HepG2 (cell line): ENCODE data around the gene PIK3C2B. TPM values are rescaled to one million over a fixed set of nuclear protein-coding genes. Genes with fewer than 3 reads are reported as not detected.

Experiments
- ATAC-seq: fragments of 200-7000 bp; cut with Tn5 transposase; 3 replicates; pipeline ENCODE4 v1.9.1; 2020; ENCODE audit warnings: mild to moderate bottlenecking, moderate library complexity
- BruUV-seq: library from RNA; stranded (reverse); fragments of 400-500 nt; replicated peaks from 2 replicates; lab custom pipeline; 2021; lab: Mats Ljungman, UMichigan
- CTCF ChIA-PET: fragments of 300-600 bp; formaldehyde crosslinking; extraction: SDS; loops from one replicate; lab custom pipeline; 2021; ENCODE audit warnings: low total read pairs, inconsistent platforms, low intra/inter-chr PET ratio; lab: Yijun Ruan, JAX
- POLR2A ChIA-PET: fragments of 350-600 bp; sonication (Branson Sonifier 250); formaldehyde crosslinking; loops from one replicate; lab custom pipeline; 2020; ENCODE audit warnings: antibody characterized with exemption, inconsistent platforms; lab: Yijun Ruan, JAX
- DNase-seq: peaks from one replicate; pipeline ENCODE4 v3.0.0-alpha.2; 2015; ENCODE audit warnings: low spot score
- FAIRE-seq: peaks from 3 replicates; lab custom pipeline; 2011; peaks lifted over from hg19 to GRCh38; lab: Jason Lieb, UNC
- H2AFZ ChIP-seq: one replicate; pipeline ENCODE4 v1.6.1; 2011; ENCODE audit warnings: low read length, inconsistent platforms
- H3K27ac ChIP-seq: fragments of 300-600 bp; 3 replicates; pipeline ENCODE4 v1.8.0; 2011; ENCODE audit warnings: mixed run types, mild to moderate bottlenecking, mixed read lengths, low read length, inconsistent platforms; ENCODE audit not compliant: insufficient read depth; ENCODE audit errors: extremely low read length
- H3K27me3 ChIP-seq, 2 experiments: fragments of 200-600 bp in 1 of 2; 2 replicates in 1 of 2; 3 replicates in 1 of 2; pipeline versions ENCODE4 v1.6.0 to v1.8.0; 2011; ENCODE audit warnings: low read length in 2 of 2, mild to moderate bottlenecking in 2 of 2, moderate library complexity in 2 of 2, inconsistent platforms in 1 of 2; ENCODE audit not compliant: insufficient read depth in 2 of 2, control insufficient read depth in 1 of 2
- H3K36me3 ChIP-seq, 2 experiments: fragments of 200-600 bp in 1 of 2; replicated peaks in 1 of 2; 2 replicates in 1 of 2; 3 replicates in 1 of 2; pipeline versions ENCODE4 v1.5.1 to v1.8.0; 2011; ENCODE audit warnings: low read length in 2 of 2, inconsistent platforms in 1 of 2; ENCODE audit not compliant: insufficient read depth in 2 of 2, control insufficient read depth in 1 of 2
- H3K4me1 ChIP-seq: 2 replicates; pipeline ENCODE4 v1.5.1; 2012; ENCODE audit warnings: low read length, inconsistent platforms; ENCODE audit not compliant: insufficient read depth
- H3K4me2 ChIP-seq: 2 replicates; pipeline ENCODE4 v1.6.0; 2011; ENCODE audit warnings: low read depth, low read length, inconsistent platforms
- H3K4me3 ChIP-seq, 3 experiments: fragments of 200-600 bp in 1 of 3; sonication (generic), shearing (Covaris generic) in 1 of 3; replicated peaks in 1 of 3; 2 replicates each; pipeline ENCODE4 v1.5.1; 2011 to 2016; ENCODE audit warnings: low read length in 3 of 3, inconsistent platforms in 2 of 3, low read depth in 2 of 3, mild to moderate bottlenecking in 2 of 3, control low read depth in 1 of 3, mixed read lengths in 1 of 3; ENCODE audit not compliant: insufficient read depth in 1 of 3
- H3K79me2 ChIP-seq: one replicate; pipeline ENCODE4 v1.6.1; 2011; ENCODE audit warnings: low read length, inconsistent platforms; ENCODE audit not compliant: insufficient read depth
- H3K9ac ChIP-seq: 2 replicates; pipeline ENCODE4 v1.6.0; 2011; ENCODE audit warnings: mild to moderate bottlenecking, low read depth, low read length, inconsistent platforms; ENCODE audit not compliant: insufficient read depth
- H3K9me3 ChIP-seq: 2 replicates; pipeline ENCODE4 v1.5.1; 2012; ENCODE audit warnings: mild to moderate bottlenecking, low read length
- H4K20me1 ChIP-seq: 2 replicates; pipeline ENCODE4 v1.6.0; 2011; ENCODE audit warnings: inconsistent platforms, mild to moderate bottlenecking, low read length, moderate library complexity; ENCODE audit not compliant: insufficient read depth
- CAMTA2 ChIP-seq: sonication (generic); formaldehyde crosslinking; IDR thresholded peaks from 2 replicates; pipeline ENCODE4 v1.4.0; 2020; ENCODE audit warnings: mild to moderate bottlenecking, missing genetic modification reagents, borderline replicate concordance
- CENPBD1 ChIP-seq: sonication (generic); formaldehyde crosslinking; IDR thresholded peaks from 2 replicates; pipeline ENCODE4 v1.8.0; 2022; ENCODE audit warnings: missing genetic modification reagents, low read depth, mild to moderate bottlenecking, borderline replicate concordance
- DRAP1 ChIP-seq: IDR thresholded peaks from 2 replicates; pipeline ENCODE4 v1.6.1; 2016; ENCODE audit warnings: missing genetic modification reagents, missing compliant biosample characterization
- FIP1L1 ChIP-seq: fragments of 200-400 bp; formaldehyde crosslinking; IDR thresholded peaks from 2 replicates; pipeline ENCODE4 v1.6.1; 2018; ENCODE audit warnings: low read depth, mild to moderate bottlenecking, low read length, moderate library complexity, borderline replicate concordance; ENCODE audit not compliant: insufficient read depth
- FOXJ3 ChIP-seq: sonication (generic); formaldehyde crosslinking; IDR thresholded peaks from 2 replicates; pipeline ENCODE4 v1.4.0; 2020; ENCODE audit warnings: missing genetic modification reagents, mild to moderate bottlenecking, borderline replicate concordance
- MED13 ChIP-seq: sonication (generic); formaldehyde crosslinking; IDR thresholded peaks from 2 replicates; pipeline ENCODE4 v1.5.0; 2020; ENCODE audit warnings: missing genetic modification reagents
- PBX3 ChIP-seq: sonication (generic); formaldehyde crosslinking; IDR thresholded peaks from 2 replicates; pipeline ENCODE4 v1.8.1; 2023; ENCODE audit warnings: missing genetic modification reagents, inconsistent platforms, borderline replicate concordance
- RBAK ChIP-seq: sonication (generic); formaldehyde crosslinking; IDR thresholded peaks from 2 replicates; pipeline ENCODE4 v1.5.1; 2020; ENCODE audit warnings: mild to moderate bottlenecking, missing genetic modification reagents
- TAF15 ChIP-seq: fragments of 200-400 bp; formaldehyde crosslinking; IDR thresholded peaks from one replicate; pipeline ENCODE4 v1.6.1; 2018; ENCODE audit warnings: mild to moderate bottlenecking, low read depth, low read length; ENCODE audit not compliant: poor library complexity, severe bottlenecking
- U2AF2 ChIP-seq: fragments of 200-400 bp; formaldehyde crosslinking; IDR thresholded peaks from 2 replicates; pipeline ENCODE4 v1.6.1; 2017; ENCODE audit warnings: low read depth, mild to moderate bottlenecking, low read length
- ZNF205 ChIP-seq: IDR thresholded peaks from 2 replicates; pipeline ENCODE4 v1.6.1; 2018; ENCODE audit warnings: missing biosample characterization, missing genetic modification reagents
- ZNF34 ChIP-seq: sonication (generic); formaldehyde crosslinking; IDR thresholded peaks from 2 replicates; pipeline ENCODE4 v1.4.0; 2020; ENCODE audit warnings: mild to moderate bottlenecking, missing genetic modification reagents, borderline replicate concordance
- ZNF580 ChIP-seq: IDR thresholded peaks from 2 replicates; pipeline ENCODE4 v1.6.1; 2016; ENCODE audit warnings: low read depth, borderline replicate concordance
- WGBS: methylation state at CpG from one replicate; pipeline ENCODE4 v1.1.6; 2017; ENCODE audit warnings: low lambda C conversion rate; 5-methylcytosine and 5-hydroxymethylcytosine counted together
- in situ Hi-C: cut with HindIII; loops from 2 replicates; pipeline ENCODE4 v1.10.0; 2017; ENCODE audit warnings: low pct_unique_long_range_greater_than_20kb; ENCODE audit not compliant: extremely low pct_ligation_motif_present
- intact Hi-C: fragments of 100-400 bp; cut with micrococcal nuclease; formaldehyde crosslinking; loops from one replicate; pipeline ENCODE4 v1.10.0; 2022; ENCODE audit not compliant: unreplicated experiment
- polyA plus RNA-seq, 8 experiments: library from polyadenylated mRNA; depleted of rRNA in 3 of 8; stranded (reverse) in 7 of 8; unstranded in 1 of 8; fragments of >200 nt; fragmentation: Illumina TruSeq in 4 of 8; extraction: Trizol in 4 of 8; gene quantifications; 2 replicates each; pipeline versions ENCODE4 v1.2.1 to v1.2.3, GENCODE V29; 2011 to 2016; ENCODE audit warnings: low read depth in 4 of 8, missing spikeins in 1 of 8, mixed read lengths in 1 of 8; ENCODE audit not compliant: insufficient read depth in 1 of 8
- total RNA-seq, 5 experiments: library from RNA; depleted of rRNA; stranded (reverse); fragments of >200 nt; fragmentation: Illumina TruSeq; extraction: Trizol; gene quantifications; 2 replicates each; pipeline ENCODE4 v1.2.3, GENCODE V29; 2016; ENCODE audit warnings: low read depth in 1 of 5

The PIK3C2B gene
- total and polyA plus RNA-seq, 2 of the 13 experiments (the other 11 are each of a cell fraction or from before 2014, with no cell fraction given) = 3.4 to 4.5 TPM

GRCh38 chr1:204462229-204462561 is 32.4 kb downstream of the PIK3C2B start:
- H2AFZ ChIP-seq = no peak overlapping the region
- no peak for DNase-seq
- in situ Hi-C loops = no loop called here
- ChIA-PET POLR2A (no interaction called here), CTCF (no interaction called here)
- H3K9me3 ChIP-seq = no peaks in the 10 kb centered on the region
- peaks cover 4% of the 10 kb centered on the region in 2 experiments; a peak in 3 of 5 replicates for H3K36me3 ChIP-seq
- no peaks in the 10 kb centered on the region for H3K27me3 ChIP-seq
- no peak for TF ChIP-seq FOXJ3 (CRISPR knock-in tag)
- TF ChIP-seq MED13 (CRISPR knock-in tag) = no peak
- no peak for TF ChIP-seq RBAK (CRISPR knock-in tag)
- TF ChIP-seq TAF15 = no peak
- TF ChIP-seq ZNF34 (CRISPR knock-in tag) = no peak
- no peak for TF ChIP-seq ZNF205 (CRISPR knock-in tag)
- TF ChIP-seq DRAP1 = no peak
- TF ChIP-seq PBX3 (CRISPR knock-in tag) = no peak
- no peak for TF ChIP-seq CAMTA2 (CRISPR knock-in tag)
- TF ChIP-seq ZNF580 (CRISPR knock-in tag) = no peak
- TF ChIP-seq U2AF2 = no peak
- TF ChIP-seq FIP1L1 = no peak
- TF ChIP-seq CENPBD1 = no peak
- TF ChIP-seq, all 625 proteins: peak for 0
- no peaks in the 10 kb centered on the region for H3K79me2 ChIP-seq
- H3K27ac ChIP-seq = no peak overlapping the region
- ATAC-seq = no peak
- no peaks in the 10 kb centered on the region for H4K20me1 ChIP-seq
- 98% methylated on average over 4 of the region's 4 CpGs for WGBS
- no peaks in the 10 kb centered on the region for H3K4me1 ChIP-seq
- no peak overlapping the region for H3K4me2 ChIP-seq
- no TSS peak for BruUV-seq
- no peak overlapping the region for H3K9ac ChIP-seq
- no peak for FAIRE-seq
- intact Hi-C loops = no loop called here
- H3K4me3 ChIP-seq = no peak overlapping the region
